Kidney (tissue), 14 donors: Measurements from ENCODE around the gene WWC1. TPM values are rescaled to one million over a fixed set of nuclear protein-coding genes. Genes with fewer than 3 reads are reported as not detected.

ENCODE experiments used
- DNase-seq, 5 donors: peaks; one replicate each; pipeline ENCODE4 v3.0.0-alpha.2; 2013 to 2020
- FAIRE-seq: peaks from 2 replicates; lab custom pipeline; 2012; peaks lifted over from hg19 to GRCh38; lab: Jason Lieb, UNC
- H3K27ac ChIP-seq, 2 donors: one replicate each; pipeline ENCODE4 v1.7.0; 2013; ENCODE audit warnings: low read depth in 2 of 2, low read length in 2 of 2, inconsistent platforms in 1 of 2
- H3K27me3 ChIP-seq: one replicate; pipeline ENCODE4 v1.7.1; 2013; ENCODE audit warnings: low read length, inconsistent platforms; ENCODE audit not compliant: control insufficient read depth, insufficient read depth
- H3K36me3 ChIP-seq, 3 donors: one replicate each; pipeline versions ENCODE4 v1.7.0 to v1.7.1; 2013; ENCODE audit warnings: low read length in 3 of 3, control low read depth in 1 of 3, inconsistent platforms in 1 of 3; ENCODE audit not compliant: insufficient read depth in 3 of 3, control insufficient read depth in 2 of 3
- H3K4me1 ChIP-seq, 3 donors: one replicate each; pipeline versions ENCODE4 v1.7.0 to v1.7.1; 2013; ENCODE audit warnings: low read length in 3 of 3, inconsistent platforms in 1 of 3, low read depth in 1 of 3; ENCODE audit not compliant: control insufficient read depth in 2 of 3, insufficient read depth in 2 of 3
- H3K4me3 ChIP-seq, 3 donors: one replicate each; pipeline versions ENCODE4 v1.7.0 to v1.8.1; 2013; ENCODE audit warnings: low read length in 3 of 3, control low read depth in 1 of 3, inconsistent platforms in 1 of 3
- H3K9ac ChIP-seq, 3 donors: one replicate each; pipeline versions ENCODE4 v1.7.0 to v1.7.1; 2013; ENCODE audit warnings: low read length in 3 of 3, control low read depth in 1 of 3, inconsistent platforms in 1 of 3
- H3K9me3 ChIP-seq, 3 donors: one replicate each; pipeline versions ENCODE4 v1.7.0 to v1.7.1; 2013; ENCODE audit warnings: low read length in 3 of 3, control low read depth in 1 of 3, inconsistent platforms in 1 of 3; ENCODE audit not compliant: control insufficient read depth in 2 of 3, insufficient read depth in 1 of 3
- CTCF ChIP-seq: IDR thresholded peaks from 3 replicates; pipeline ENCODE4 v1.5.1; 2012; ENCODE audit warnings: mild to moderate bottlenecking, moderate library complexity, borderline replicate concordance; ENCODE audit not compliant: insufficient read depth; ENCODE audit errors: extremely low read depth
- intact Hi-C: fragments of 100-400 bp; cut with DNase I; formaldehyde crosslinking; loops from one replicate; pipeline ENCODE4 v1.11.1; 2022
- polyA plus RNA-seq: library from polyadenylated mRNA; stranded (reverse); fragments of 350-450 nt; fragmentation: Illumina TruSeq; extraction: RNeasy Lipid Tissue Mini Kit (QIAGEN cat#74804); gene quantifications from one replicate; pipeline ENCODE4 v1.2.3, GENCODE V29; 2014; ENCODE audit warnings: low read depth, low replicate concordance; ENCODE audit not compliant: insufficient read depth
- total RNA-seq: library from RNA; stranded (reverse); fragmentation: NEBNext Ultra II Directional; extraction: Animal tissue kit (Norgen Biotek cat#: 25700); gene quantifications from one replicate; pipeline ENCODE4 v1.2.1, GENCODE V29; 2021
- donor health status: control.
- donor health status: control.
- donor health status: control.
- donor health status: control.
- donor health status: control.
- donor health status: DM: yes; HTN: yes; CAD: no.
- donor health status: Normal renal cell carcinoma (clear cell type).

WWC1 gene
- total and polyA plus RNA-seq, 2 donors from 2014 or later = 74.4 to 174 TPM

- intact Hi-C loops = no loop called here
- H3K4me3 ChIP-seq = no peak overlapping the region
- no peak for TF ChIP-seq CTCF
- no peaks in the 10 kb centered on the region for H3K36me3 ChIP-seq
- FAIRE-seq (no peak), DNase-seq (no peak)
- no peak overlapping the region for H3K27ac ChIP-seq
- H3K27me3 ChIP-seq = no peaks in the 10 kb centered on the region
- peaks cover 0 to 36% (median 26%) of the 10 kb centered on the region in 3 donors for H3K4me1 ChIP-seq
- no peak overlapping the region for H3K9ac ChIP-seq
- H3K9me3 ChIP-seq = no peaks in the 10 kb centered on the region
Observed at GRCh38 chr5:168360521-168361285, 69.3 kb downstream of the WWC1 start.

- DNase-seq = no peak
Observed at GRCh38 chr5:168362097-168362885, 70.8 kb downstream of the WWC1 start.

GRCh38 chr5:168364151-168364661 lies 72.8 kb downstream of the WWC1 start:
- intact Hi-C loops = no loop called here

More at GRCh38 chr5:168362097-168362885, 70.8 kb downstream of the WWC1 start:
- Histone ChIP-seq H3K4me1 (peaks cover 0 to 42% (median 29%) of the 10 kb centered on the region in 3 donors), H3K36me3 (no peaks in the 10 kb centered on the region), H3K4me3 (no peak overlapping the region), H3K9ac (no peak overlapping the region), H3K27me3 (no peaks in the 10 kb centered on the region), H3K27ac (peak overlapping the region in 1 of 2 donors; percentile 10), H3K9me3 (no peaks in the 10 kb centered on the region)
- intact Hi-C loops = no loop called here
- TF ChIP-seq CTCF = no peak
- no peak for FAIRE-seq

More at GRCh38 chr5:168364151-168364661, 72.8 kb downstream of the WWC1 start:
- Histone ChIP-seq H3K27ac (peak overlapping the region in 1 of 2 donors; percentile 14), H3K36me3 (no peaks in the 10 kb centered on the region), H3K4me1 (peaks cover 0 to 40% (median 29%) of the 10 kb centered on the region in 3 donors), H3K4me3 (no peak overlapping the region), H3K27me3 (no peaks in the 10 kb centered on the region), H3K9ac (no peak overlapping the region), H3K9me3 (no peaks in the 10 kb centered on the region)
- DNase-seq = no peak
- no peak for FAIRE-seq
- no peak for TF ChIP-seq CTCF
